ENCODE results near the gene MAST4. TPM values are rescaled to one million over a fixed set of nuclear protein-coding genes. Genes with fewer than 3 reads are reported as not detected.

Gene MAST4
- 16.3 and 26.8 TPM in 2 replicates for total RNA-seq

DNA sequence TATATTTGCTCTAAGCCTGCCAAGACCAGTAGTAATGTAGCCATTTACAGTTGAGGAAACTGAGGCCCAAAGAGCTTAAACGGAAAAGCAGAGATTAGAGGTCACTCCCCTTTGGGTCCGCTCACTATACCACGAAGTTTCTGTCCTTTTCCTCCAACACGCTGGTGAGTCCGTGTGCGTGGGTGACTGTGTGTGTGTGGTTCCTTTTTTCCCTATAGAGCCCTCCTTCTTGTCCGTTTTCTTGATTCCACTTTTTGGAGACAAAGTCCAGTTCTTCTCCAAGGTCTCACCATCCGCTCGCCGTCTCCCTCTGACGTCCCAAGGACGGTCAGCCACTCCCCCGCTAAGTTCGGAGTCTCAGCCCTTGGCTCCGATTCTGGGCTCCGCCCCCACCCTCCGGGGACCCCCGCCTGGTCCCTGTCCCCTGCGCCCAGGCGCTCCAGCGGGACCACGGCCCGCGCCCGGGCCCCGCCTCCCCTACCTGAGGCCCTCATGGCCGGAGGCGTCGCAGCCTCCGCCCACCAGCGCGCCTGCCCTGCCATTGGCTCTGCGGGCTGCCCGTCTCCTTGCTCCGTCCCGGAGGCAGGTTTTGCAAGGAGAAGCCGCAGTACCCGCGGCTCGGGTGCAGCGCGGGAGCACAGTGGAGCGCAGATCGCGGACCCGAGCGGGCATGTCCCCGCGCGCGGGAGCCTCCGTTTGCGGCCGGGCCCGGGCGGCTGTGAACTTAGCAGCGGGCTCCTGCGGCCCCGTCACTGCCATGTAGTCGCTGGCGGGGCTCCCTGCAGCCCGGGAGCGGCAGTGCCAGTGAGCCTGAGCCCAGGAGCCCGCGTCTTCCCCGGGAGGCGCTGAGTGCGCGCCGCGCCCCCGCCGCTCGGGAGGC is at the start of gene MAST4:
Gene MAST4 (plus strand): TSS at position 638 of the 880 bp plus-strand sequence. CDS start 263 bp downstream, outside the sequence.
- DNase-seq (ENCODE audit: low read depth in 2 of 2) = peak; percentile 79 to 86

DNA sequence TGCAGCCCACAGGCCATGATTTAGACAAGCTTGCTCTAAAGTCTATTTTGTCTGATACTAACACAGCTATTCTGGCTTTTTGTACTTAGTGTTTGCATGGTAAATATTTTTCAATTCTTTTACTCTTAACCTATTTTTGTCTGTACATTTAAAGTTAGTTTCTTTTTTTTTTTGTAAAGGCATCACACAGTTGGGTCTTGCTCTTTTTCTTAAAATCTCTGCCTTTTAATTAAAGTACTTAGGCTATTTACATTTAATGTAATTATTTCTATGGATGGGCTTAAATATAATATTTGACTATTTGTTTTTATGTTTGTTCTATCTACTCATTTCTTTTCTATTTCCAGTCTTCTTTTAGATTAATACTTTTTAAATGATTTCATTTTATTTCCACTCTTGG is 49.7 kb upstream of the MAST4 start:
- DNase-seq (ENCODE audit: low read depth in 2 of 2) = no peak

DNA sequence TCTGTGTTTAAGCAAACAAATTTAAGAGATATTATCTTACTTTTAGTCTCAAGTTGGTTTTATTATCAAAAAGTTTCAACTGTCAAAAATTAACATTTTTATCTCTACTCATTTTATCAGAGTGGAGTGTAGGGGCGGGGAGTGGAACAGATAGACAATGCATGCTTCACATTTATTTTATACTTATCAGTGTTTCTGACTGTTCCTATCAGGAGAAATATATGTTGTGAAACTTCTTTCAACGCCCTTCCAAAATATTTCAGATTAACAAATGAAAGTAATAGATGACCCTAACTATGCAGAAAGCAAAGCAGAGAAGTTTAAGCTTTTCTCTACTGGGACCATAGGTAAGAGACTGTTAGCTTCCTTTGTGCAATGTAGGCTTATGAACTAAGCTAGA is 44.9 kb upstream of the MAST4 start:
- no peak for DNase-seq (ENCODE audit: low read depth in 2 of 2)

DNA sequence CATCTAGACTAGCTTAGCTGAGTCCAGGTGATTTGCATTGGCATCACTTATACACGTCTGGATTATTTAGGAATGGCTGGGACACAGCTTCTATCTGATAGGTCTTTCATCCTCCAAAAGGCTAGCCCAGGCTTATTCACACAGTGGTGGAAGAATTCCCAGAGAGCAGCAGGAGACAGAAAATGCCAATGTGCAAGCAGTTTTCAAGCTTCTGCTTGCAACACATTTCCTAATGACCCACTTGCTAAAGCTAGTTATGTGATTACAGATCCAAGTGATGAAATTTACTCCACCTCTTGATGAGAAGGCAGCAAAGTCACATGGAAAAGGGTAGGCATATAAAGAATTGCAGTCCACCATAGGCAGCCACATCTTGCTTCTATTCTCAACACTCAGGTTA is 44.2 kb upstream of the MAST4 start:
- no peak for DNase-seq (ENCODE audit: low read depth in 2 of 2)

- DNase-seq (ENCODE audit: low read depth in 2 of 2) = no peak
These were observed 42.8 kb upstream of the MAST4 start for GRCh38 chr5:66553368-66553912.

- DNase-seq (ENCODE audit: low read depth in 2 of 2) = no peak
These were observed 42.1 kb upstream of the MAST4 start for GRCh38 chr5:66553916-66554575.

DNA sequence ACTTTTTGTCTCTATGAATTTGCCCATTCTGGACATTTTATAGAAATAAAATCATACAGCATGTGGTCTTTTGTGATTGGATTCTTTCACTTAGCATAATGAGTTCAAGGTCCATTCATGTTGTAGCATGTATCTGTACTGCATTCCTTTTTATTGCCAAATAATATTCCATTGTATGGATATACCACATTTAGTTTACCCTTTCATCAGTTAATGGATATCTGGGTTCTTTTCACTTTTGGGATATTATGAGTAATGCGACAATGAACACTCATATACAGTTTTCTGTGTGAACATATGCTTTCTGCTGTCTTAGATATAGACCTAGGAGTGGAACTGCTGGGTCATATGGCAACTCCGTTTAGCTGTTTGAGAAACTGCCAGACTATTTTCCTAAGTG is 41.3 kb upstream of the MAST4 start:
- DNase-seq (ENCODE audit: low read depth in 2 of 2) = no peak

DNA sequence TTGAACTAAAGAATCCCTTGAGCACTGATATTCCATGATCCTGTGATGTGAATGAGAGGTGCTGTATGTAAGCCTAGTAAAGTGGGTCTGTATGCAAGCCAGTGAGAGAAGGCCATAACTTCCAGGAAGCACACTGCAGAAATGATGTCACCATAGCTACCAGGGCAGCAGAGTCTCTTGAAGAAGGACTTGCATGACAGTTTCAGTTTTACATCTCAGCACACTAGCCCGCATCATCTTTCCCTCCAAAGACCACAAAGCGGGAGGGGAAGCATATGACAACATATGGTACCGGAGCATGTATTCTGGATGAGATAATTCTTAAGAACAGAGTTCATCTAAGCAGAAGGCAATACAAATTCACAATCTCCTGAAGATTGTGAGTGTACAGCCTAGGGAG is 37.6 kb upstream of the MAST4 start:
- DNase-seq (ENCODE audit: low read depth in 2 of 2) = no peak

DNA sequence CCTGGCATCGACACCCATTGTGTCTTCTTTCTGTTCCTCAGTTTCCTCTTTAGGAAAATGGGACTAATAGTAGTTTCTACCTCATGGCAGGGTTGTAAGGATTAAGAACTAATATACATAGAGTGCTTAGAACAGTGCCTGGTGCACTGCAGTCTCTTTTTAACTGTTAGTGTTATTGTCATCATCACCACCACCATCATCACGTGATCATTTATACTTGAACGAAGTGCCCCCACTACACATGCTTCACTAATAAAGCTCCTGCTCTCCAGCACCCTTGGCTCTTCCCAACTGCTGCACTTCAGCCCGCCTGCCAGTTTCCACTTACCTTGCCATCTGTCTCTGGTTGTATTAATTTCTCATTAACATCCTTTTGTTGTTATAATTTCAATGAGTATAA is 35.8 kb upstream of the MAST4 start:
- DNase-seq (ENCODE audit: low read depth in 2 of 2) = no peak

- no peak for DNase-seq (ENCODE audit: low read depth in 2 of 2)
These were observed 34.8 kb upstream of the MAST4 start for GRCh38 chr5:66561256-66561990.

GRCh38 chr5:66565878-66566277 is 30.3 kb upstream of the MAST4 start:
- DNase-seq (ENCODE audit: low read depth in 2 of 2) = no peak

GRCh38 chr5:66567474-66567873 is 28.7 kb upstream of the MAST4 start:
- no peak for DNase-seq (ENCODE audit: low read depth in 2 of 2)

GRCh38 chr5:66570201-66570600 is 26.0 kb upstream of the MAST4 start:
- no peak for DNase-seq (ENCODE audit: low read depth in 2 of 2)

GRCh38 chr5:66573733-66574132 is 22.5 kb upstream of the MAST4 start:
- DNase-seq (ENCODE audit: low read depth in 2 of 2) = no peak

- no peak for DNase-seq (ENCODE audit: low read depth in 2 of 2)
These were observed 13.6 kb upstream of the MAST4 start for GRCh38 chr5:66582499-66583165.

DNA sequence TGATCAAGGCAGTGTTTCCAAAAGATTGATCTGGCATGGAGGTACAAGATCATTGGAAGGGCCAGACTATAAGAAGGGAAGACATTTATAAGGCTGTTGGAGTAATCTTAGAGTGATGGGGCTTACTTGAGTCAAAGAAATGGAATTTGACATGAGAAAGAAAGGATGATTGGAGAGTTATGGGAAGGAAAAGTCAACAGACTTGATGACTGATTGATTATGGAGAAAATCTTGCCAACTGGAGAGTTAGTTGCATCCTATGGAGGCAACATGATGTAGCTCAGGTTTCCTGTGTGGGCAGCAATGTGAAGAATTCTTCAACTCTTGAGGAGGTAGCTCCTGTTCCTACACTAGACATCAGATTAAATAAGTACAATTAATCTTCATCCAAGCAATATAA is 10.9 kb upstream of the MAST4 start:
- DNase-seq (ENCODE audit: low read depth in 2 of 2) = no peak

DNA sequence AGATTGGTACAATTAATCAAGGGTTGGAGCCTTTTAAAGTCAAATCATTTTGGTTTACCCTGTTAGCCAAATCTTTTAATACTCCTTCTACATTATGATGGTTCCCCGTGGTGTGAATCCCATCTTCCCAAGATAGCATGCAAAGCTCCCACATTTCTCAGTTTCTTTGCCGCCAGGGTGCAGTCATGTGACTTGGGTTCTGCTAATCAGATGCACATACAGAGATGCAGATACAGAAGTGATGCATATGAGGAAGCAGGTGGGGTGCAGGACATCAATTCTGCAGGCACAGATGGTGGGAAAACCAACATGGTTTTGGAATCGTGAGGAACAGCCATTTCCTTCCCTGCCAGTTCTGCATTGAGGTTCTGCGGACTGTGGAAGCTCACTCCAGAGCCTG is 8.4 kb upstream of the MAST4 start:
- no peak for DNase-seq (ENCODE audit: low read depth in 2 of 2)

DNA sequence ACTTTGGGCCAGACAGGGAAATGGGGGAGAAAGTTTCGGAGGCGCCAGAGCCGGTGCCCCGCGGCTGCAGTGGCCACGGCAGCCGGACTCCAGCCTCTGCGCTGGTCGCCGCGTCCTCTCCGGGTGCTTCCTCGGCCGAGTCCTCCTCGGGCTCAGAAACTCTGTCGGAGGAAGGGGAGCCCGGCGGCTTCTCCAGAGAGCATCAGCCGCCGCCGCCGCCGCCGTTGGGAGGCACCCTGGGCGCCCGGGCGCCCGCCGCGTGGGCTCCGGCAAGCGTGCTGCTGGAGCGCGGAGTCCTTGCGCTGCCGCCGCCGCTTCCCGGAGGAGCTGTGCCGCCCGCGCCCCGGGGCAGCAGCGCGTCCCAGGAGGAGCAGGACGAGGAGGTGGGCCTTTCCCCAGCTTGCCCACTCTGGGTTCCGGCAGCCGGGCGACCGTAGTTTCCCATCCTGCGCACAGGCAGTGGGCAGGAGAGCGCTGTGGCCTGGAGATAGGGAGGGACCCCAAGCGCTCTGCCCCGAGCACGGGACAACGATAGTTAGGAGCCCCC is 516 bp downstream of the MAST4 start:
- peak; percentile 29 to 30 for DNase-seq (ENCODE audit: low read depth in 2 of 2)

- peak; percentile 19 to 35 for DNase-seq (ENCODE audit: low read depth in 2 of 2)
These were observed 1.1 kb downstream of the MAST4 start for GRCh38 chr5:66597183-66597757.

- DNase-seq (ENCODE audit: low read depth in 2 of 2) = no peak
These were observed 6.4 kb downstream of the MAST4 start for GRCh38 chr5:66602621-66603020.

- DNase-seq (ENCODE audit: low read depth in 2 of 2) = no peak
These were observed 7.0 kb downstream of the MAST4 start for GRCh38 chr5:66603164-66603563.

Data from lung microvascular endothelial cell (primary cell).